IMR-90 (cell line): Measurements from ENCODE around the gene SH3TC1.

ENCODE experiments used
- CEBPB ChIP-seq: IDR thresholded peaks from 2 replicates; pipeline ENCODE4 v1.6.1; 2012; ENCODE audit warnings: low read depth, low read length, improper control_type of control experiment
- CTCF ChIP-seq: conservative IDR thresholded peaks from 2 replicates; pipeline ENCODE4 v1.5.1; 2012; ENCODE audit warnings: mild to moderate bottlenecking, low read depth, low read length, improper control_type of control experiment
- FOS ChIP-seq: fragments of 150-350 bp; IDR thresholded peaks from 2 replicates; pipeline ENCODE4 v1.6.1; 2016; ENCODE audit warnings: low read depth, low read length
- MAFK ChIP-seq: IDR thresholded peaks from 2 replicates; pipeline ENCODE4 v1.6.1; 2012; ENCODE audit warnings: low read depth, low read length, improper control_type of control experiment
- MXI1 ChIP-seq: IDR thresholded peaks from 2 replicates; pipeline ENCODE4 v1.6.1; 2012; ENCODE audit warnings: low read depth, mild to moderate bottlenecking, low read length, moderate library complexity, borderline replicate concordance
- POLR2A ChIP-seq: IDR thresholded peaks from 2 replicates; pipeline ENCODE4 v1.6.1; 2012; ENCODE audit warnings: mild to moderate bottlenecking, low read depth, low read length
- SMC3 ChIP-seq: fragments of 150-350 bp; IDR thresholded peaks from 2 replicates; pipeline ENCODE4 v1.6.1; 2016; ENCODE audit warnings: low read depth, mild to moderate bottlenecking, antibody characterized with exemption, low read length, moderate library complexity
- TF ChIP-seq, protein P1 (sequence below): fragments of 150-350 bp; IDR thresholded peaks from 2 replicates; pipeline ENCODE4 v1.6.1; 2017; ENCODE audit warnings: mild to moderate bottlenecking, antibody characterized with exemption, low read length, low read depth

- TF ChIP-seq CTCF (no peak), CEBPB (no peak), FOS (no peak), POLR2A (no peak), SMC3 (no peak), MAFK (no peak), MXI1 (no peak)
- TF ChIP-seq, protein P1, sequence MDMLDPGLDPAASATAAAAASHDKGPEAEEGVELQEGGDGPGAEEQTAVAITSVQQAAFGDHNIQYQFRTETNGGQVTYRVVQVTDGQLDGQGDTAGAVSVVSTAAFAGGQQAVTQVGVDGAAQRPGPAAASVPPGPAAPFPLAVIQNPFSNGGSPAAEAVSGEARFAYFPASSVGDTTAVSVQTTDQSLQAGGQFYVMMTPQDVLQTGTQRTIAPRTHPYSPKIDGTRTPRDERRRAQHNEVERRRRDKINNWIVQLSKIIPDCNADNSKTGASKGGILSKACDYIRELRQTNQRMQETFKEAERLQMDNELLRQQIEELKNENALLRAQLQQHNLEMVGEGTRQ, result no peak
Observed at GRCh38 chr4:8224975-8225625, 26.0 kb downstream of the SH3TC1 start.
